Activated T-helper 1 cell treated with anti-CD3 and anti-CD28 coated beads, Interleukin-12 subunit alpha, Interleukin-12 subunit beta, Interleukin-2, Interleukin-4 antibody, amounts not matched to agents 30 ng/mL and 10 ng/mL and 1 ng/mL, durations not matched to agents 14 hours and 24 hours and 36 hours (primary cell): ENCODE results near the gene ZP3. TPM values are rescaled to one million over a fixed set of nuclear protein-coding genes. Genes with fewer than 3 reads are reported as not detected.
"Not testable (repeated sequence)": the region's sequence is repeated elsewhere in the genome, so short reads cannot be mapped to it uniquely, and the experiment has no call there.

ENCODE experiments used
- DNase-seq: peaks from one replicate; pipeline ENCODE4 v3.0.0; 2021; ENCODE audit warnings: low spot score
- H3K27ac Mint-ChIP-seq: one replicate; pipeline ENCODE4 v1.8.0; 2021; ENCODE audit warnings: mild to moderate bottlenecking, mixed read lengths
- H3K27me3 Mint-ChIP-seq: one replicate; pipeline ENCODE4 v1.8.0; 2022; ENCODE audit warnings: mild to moderate bottlenecking, moderate library complexity, mixed read lengths; ENCODE audit not compliant: insufficient read depth
- H3K36me3 Mint-ChIP-seq: one replicate; pipeline ENCODE4 v1.8.0; 2021; ENCODE audit warnings: low read depth, mixed read lengths
- H3K4me1 Mint-ChIP-seq: one replicate; pipeline ENCODE4 v1.8.0; 2021; ENCODE audit warnings: low read depth, mixed read lengths
- H3K4me3 Mint-ChIP-seq: one replicate; pipeline ENCODE4 v1.8.0; 2021; ENCODE audit warnings: mild to moderate bottlenecking, moderate library complexity, mixed read lengths
- H3K9me3 Mint-ChIP-seq: one replicate; pipeline ENCODE4 v1.8.0; 2021; ENCODE audit warnings: mixed read lengths
- intact Hi-C: fragments of 100-400 bp; cut with micrococcal nuclease; formaldehyde crosslinking; loops from one replicate; pipeline ENCODE4 v1.15.1; 2024
- total RNA-seq: library from RNA; stranded (reverse); gene quantifications from 2 replicates; pipeline ENCODE4 v1.2.3, GENCODE V29; 2022

The ZP3 gene
- total RNA-seq, 1 donor from 2014 or later: 4.0 TPM

DNA sequence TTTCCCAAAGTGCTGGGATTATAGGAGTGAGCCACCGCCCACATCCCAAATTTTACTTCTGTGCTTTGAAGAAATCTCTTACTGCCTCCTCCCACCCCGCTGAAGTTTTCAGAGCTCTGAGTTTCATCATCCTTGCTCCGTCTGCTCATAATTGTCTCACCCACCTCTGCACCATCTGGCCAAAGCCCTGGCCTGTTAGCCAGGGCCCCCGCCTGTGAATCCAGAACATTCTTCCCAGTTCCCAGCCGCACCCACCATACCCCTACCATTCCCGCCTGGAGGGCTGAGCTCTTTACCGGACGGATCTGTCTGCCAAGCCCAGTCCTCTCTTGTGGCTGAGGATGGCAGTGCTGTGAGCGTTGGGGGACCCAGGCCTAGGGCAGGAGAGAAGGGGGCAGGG is 29.8 kb upstream of the ZP3 start:
- intact Hi-C loops: no loop called here
- H3K27ac Mint-ChIP-seq: no peak overlapping the region
- H3K9me3 Mint-ChIP-seq: no peaks in the 10 kb centered on the region
- DNase-seq: no peak
- H3K36me3 Mint-ChIP-seq: no peaks in the 10 kb centered on the region
- H3K27me3 Mint-ChIP-seq: peaks cover 2% of the 10 kb centered on the region
- H3K4me1 Mint-ChIP-seq: peaks cover 22% of the 10 kb centered on the region
- peak overlapping the region; percentile 30 for H3K4me3 Mint-ChIP-seq

DNA sequence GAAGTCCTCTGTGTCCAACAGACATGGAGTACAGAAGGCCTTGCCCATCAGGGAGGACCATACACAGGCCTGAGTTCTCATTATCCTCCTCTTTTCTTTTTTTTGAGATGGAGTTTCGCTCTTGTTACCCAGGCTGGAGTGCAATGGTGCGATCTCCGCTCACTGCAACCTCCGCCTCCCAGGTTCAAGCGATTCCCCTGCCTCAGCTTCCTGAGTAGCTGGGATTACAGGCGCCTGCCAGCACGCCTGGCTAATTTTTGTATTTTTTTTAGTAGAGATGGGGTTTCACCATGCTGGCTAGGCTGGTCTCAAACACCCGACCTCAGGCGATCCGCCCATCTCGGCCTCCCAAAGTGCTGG is 29.2 kb upstream of the ZP3 start:
- H3K4me1 Mint-ChIP-seq: peaks cover 22% of the 10 kb centered on the region
- H3K4me3 Mint-ChIP-seq, DNase-seq, H3K9me3 Mint-ChIP-seq, intact Hi-C loops, H3K27ac Mint-ChIP-seq, H3K36me3 Mint-ChIP-seq, H3K27me3 Mint-ChIP-seq: not testable (repeated sequence)

DNA sequence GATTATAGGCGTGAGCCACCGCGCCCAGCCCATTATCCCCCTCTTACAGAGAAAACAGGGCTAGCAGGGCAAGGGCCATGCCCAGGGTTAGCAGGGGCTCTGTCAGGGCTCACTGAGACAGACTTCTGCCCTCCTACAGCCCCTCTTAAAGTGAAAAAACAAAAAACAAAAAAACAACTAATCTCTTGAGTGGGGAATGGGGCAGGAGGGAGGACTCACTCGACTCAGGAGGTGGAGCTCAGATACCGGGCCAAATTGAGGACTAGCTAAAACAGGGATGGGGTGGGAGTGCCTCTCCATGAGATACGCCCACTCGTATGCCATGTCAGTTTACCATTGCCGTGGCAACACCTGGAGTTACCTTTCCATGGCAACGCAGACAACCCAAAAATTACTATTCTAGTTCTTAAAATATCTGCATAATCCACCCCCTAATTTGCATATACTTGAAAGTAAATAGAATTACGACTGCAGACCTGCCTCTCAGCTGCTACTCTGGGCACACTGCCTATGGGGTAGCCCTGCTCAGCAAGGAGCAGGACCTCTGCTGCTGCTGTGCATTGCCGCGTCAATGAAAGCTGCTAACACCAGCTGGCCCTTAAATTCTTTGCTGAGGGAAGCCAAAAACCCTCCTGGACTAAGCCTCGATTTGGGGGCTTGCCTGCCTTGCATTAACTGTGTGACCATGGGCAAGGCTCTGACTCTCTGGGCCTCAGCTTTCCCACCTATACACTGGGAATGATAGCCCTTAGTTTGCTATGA is 28.6 kb upstream of the ZP3 start:
- Mint-ChIP-seq H3K4me3 (peak overlapping the region; percentile 2), H3K4me1 (peaks cover 22% of the 10 kb centered on the region), H3K36me3 (no peaks in the 10 kb centered on the region), H3K9me3 (no peaks in the 10 kb centered on the region), H3K27me3 (peaks cover 2% of the 10 kb centered on the region), H3K27ac (no peak overlapping the region)
- intact Hi-C loops: no loop called here
- DNase-seq: no peak

DNA sequence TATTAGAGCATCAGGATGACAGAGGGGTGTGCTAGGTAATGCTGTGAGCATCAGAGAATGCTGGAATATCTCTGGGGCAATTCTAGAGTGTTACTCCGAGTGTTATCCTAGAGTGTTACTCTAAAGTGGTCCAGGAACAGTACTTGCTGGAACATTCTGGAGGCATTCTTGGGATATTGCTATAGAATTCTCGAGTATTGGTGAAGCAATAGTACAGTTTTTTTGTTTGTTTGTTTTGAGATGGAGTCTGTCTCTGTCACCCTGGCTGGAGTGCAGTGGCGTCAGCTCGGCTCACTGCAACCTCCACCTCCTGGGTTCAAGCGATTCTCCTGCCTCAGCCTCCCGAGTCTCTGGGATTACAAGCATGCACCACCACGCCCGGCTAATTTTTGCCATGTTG is 27.9 kb upstream of the ZP3 start:
- peak overlapping the region; percentile 87 for H3K4me3 Mint-ChIP-seq
- H3K27ac Mint-ChIP-seq: no peak overlapping the region
- no peak for DNase-seq
- H3K27me3 Mint-ChIP-seq: peaks cover 2% of the 10 kb centered on the region
- H3K4me1 Mint-ChIP-seq: peaks cover 22% of the 10 kb centered on the region
- intact Hi-C loops: loop anchor here (1.0 kb wide), 2 partner anchors 38 to 79 kb away; no protein-coding TSS in a partner anchor
- no peaks in the 10 kb centered on the region for H3K36me3 Mint-ChIP-seq
- no peaks in the 10 kb centered on the region for H3K9me3 Mint-ChIP-seq

DNA sequence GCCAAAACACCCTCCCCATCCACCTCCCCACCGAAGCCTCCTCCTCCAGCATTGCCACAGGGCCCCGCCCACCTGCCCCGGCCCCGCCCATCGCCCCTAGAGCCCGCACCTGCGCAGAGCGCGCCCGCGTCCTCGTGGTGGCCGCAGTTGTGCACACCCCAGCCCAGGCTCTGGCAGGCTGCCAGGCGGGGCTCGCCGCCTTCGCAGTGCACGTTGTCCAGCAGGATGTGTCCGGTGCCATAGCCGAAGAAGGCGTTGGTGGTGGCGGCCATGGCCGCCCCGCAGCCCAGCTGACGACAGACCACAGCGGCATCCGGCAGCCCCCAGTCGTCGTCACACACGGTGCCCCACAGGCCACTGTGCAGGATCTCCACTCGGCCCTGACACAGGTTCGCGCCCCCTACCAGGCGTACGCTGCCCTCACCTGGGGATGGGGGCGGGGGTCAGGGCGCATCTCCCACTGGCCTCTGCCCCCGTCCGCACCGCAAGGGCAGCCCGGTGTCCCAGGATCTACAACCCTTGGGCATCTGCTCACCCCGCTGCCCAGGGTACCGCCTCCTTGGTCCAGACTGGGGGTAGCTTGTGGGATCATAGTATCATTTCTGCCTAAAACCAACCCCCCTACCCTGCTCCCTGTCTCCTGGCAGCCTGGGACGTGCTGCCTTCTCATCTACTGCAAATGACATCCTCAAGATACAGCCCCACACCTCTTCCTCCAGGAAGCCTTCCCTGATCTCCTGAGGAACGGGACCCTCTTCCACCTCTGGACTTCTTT is 27.2 kb upstream of the ZP3 start:
- DNase-seq: peak; percentile 71
- peak overlapping the region; percentile 81 for H3K27ac Mint-ChIP-seq
- H3K4me3 Mint-ChIP-seq: peak overlapping the region; percentile 87
- H3K4me1 Mint-ChIP-seq: peaks cover 20% of the 10 kb centered on the region
- no peaks in the 10 kb centered on the region for H3K9me3 Mint-ChIP-seq
- intact Hi-C loops: loop anchor here (1.0 kb wide), 2 partner anchors 38 to 79 kb away; no protein-coding TSS in a partner anchor
- H3K27me3 Mint-ChIP-seq: peaks cover 2% of the 10 kb centered on the region
- H3K36me3 Mint-ChIP-seq: no peaks in the 10 kb centered on the region

DNA sequence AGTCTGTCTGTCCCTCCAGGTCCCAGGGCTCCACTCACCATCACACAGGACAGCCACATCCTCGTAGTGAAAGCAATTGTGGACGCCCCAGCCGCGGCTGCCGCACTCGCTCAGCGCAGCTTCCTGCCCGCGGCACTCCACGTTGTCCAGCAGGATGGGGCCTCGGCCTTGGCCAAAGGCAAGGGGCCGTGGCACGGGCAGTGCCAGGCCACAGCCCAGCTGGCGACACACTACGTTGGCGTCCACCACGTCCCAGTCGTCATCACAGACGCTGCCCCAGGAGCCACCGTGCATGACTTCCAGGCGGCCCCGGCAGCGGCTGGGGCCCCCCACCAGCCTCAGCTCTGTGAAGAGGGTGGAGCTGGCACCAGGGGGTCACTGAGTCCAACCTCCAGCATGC is 24.5 kb upstream of the ZP3 start:
- Mint-ChIP-seq H3K27ac (no peak overlapping the region), H3K36me3 (no peaks in the 10 kb centered on the region), H3K4me3 (no peak overlapping the region), H3K27me3 (peaks cover 2% of the 10 kb centered on the region), H3K4me1 (peaks cover 22% of the 10 kb centered on the region), H3K9me3 (no peaks in the 10 kb centered on the region)
- DNase-seq: no peak
- intact Hi-C loops: no loop called here

DNA sequence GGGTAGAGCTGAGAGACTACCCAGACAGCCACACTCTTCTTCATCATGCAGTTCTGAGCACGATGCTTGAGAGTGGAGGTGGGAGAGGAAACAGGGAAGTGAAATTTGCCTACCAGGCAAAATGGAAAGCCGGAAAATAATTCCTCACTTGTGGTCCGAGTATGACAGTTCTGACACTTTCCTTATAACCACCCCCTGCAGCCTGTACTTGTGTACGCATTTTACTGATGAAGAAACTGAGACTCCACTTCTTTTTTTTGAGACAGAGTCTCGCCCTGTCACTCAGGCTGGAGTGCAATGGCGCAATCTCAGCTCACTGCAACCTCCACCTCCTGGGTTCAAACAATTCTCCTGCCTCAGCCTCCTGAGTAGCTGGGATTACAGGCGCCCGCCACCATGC is 21.7 kb upstream of the ZP3 start:
- H3K4me1 Mint-ChIP-seq, intact Hi-C loops, H3K9me3 Mint-ChIP-seq, H3K27ac Mint-ChIP-seq, H3K27me3 Mint-ChIP-seq, H3K4me3 Mint-ChIP-seq, DNase-seq, H3K36me3 Mint-ChIP-seq: not testable (repeated sequence)

DNA sequence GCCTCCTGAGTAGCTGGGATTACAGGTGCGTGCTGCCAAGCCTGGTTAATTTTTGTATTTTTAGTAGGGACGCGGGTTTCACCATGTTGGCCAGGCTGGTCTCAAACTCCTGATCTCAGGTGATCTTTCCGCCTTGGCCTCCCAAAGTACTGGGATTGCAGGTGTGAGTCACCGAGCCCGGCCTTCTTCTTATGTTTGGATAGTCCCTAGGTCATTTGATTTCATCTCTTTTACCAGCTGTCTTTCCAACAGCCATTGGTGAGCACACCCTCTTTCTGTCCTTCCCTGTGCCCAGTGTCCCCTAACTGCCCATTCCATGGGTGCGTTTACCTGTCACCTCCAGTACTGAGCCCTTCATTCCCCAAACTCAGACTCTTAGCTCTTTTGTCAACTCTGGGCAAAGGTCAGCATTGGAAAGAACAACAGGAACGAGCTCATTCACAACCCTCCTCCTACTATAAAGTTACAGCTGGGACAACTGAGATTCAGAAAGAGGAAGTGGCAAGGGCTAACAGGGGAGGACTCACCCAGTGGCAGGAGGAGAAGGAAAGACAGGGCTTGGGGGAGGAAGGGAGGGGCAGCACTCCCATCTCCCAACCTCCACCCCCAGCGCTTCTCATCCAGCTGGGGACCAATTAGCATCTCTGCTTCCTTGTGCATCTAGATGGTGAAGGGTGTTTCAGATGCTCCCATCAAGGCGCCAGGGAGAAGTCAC is 20.8 kb upstream of the ZP3 start:
- intact Hi-C loops: no loop called here
- DNase-seq: no peak
- H3K4me1 Mint-ChIP-seq: peaks cover 7% of the 10 kb centered on the region
- H3K4me3 Mint-ChIP-seq: no peak overlapping the region
- H3K36me3 Mint-ChIP-seq: no peaks in the 10 kb centered on the region
- no peaks in the 10 kb centered on the region for H3K27me3 Mint-ChIP-seq
- H3K27ac Mint-ChIP-seq: no peak overlapping the region
- H3K9me3 Mint-ChIP-seq: no peaks in the 10 kb centered on the region

DNA sequence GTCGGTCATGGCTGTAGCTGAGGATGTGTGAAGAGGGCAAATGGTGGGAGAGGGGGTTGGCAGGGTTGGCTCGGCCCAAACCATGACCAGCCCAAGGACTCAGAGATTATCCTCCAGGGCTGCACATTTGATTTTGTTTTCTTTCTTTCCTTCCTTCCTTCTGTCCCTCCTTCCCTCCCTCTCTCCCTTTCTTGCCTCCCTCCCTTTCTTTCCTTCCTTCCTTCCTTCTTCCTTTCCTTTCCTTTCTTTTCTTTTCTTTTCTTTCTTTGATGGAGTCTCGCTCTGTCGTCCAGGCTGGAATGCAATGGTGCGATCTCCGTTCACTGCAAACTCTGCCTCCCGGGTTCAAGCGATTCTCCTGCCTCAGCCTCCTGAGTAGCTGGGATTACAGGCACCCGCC is 19.0 kb upstream of the ZP3 start:
- Mint-ChIP-seq H3K4me3 (no peak overlapping the region), H3K4me1 (peaks cover 7% of the 10 kb centered on the region), H3K36me3 (no peaks in the 10 kb centered on the region), H3K9me3 (no peaks in the 10 kb centered on the region), H3K27me3 (peaks cover 2% of the 10 kb centered on the region), H3K27ac (no peak overlapping the region)
- intact Hi-C loops: no loop called here
- DNase-seq: no peak

DNA sequence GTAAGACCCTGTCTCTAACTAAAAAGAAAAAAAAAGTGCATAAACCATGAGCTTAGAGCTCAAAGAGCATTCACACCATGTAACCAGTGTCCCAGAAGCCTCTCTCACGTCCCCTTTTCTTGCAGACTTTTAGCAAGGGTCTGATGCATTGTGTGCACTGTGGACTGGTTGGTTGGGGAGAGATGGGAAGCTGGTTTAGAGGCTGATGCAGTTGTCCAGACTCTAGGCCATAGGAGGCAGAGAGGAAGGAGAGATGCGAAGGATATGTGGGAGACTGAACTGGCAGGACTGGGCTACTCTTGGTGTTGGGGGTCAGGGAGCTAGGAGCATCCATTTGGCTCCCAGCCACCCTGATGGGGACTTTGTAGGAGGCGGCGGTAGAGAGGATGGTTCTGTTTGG is 17.0 kb upstream of the ZP3 start:
- Mint-ChIP-seq H3K36me3 (no peaks in the 10 kb centered on the region), H3K4me1 (peaks cover 7% of the 10 kb centered on the region), H3K27ac (no peak overlapping the region), H3K4me3 (no peak overlapping the region), H3K9me3 (no peaks in the 10 kb centered on the region), H3K27me3 (peaks cover 4% of the 10 kb centered on the region)
- intact Hi-C loops: no loop called here
- DNase-seq: no peak

DNA sequence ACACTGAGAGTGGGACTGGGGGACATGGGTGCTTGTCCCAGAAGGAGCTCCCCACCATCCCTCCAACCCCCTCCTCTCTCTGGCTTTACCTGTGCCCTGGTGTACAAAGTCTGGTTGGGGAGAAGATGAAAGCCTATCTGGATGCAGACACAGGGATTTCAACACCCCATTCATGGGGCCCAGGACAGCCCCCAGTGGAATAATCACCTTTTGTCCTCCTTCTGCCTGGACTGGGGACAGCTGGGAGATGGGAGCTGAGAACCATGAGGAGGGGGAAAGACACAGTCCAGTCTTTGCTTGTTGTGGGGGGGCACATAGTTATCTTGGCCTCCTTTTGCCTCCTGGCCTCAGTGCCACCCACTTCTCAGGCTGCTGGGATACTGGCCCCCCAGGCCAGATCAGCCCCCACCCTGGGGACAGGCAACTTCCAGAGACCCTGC is 16.6 kb upstream of the ZP3 start:
- intact Hi-C loops: no loop called here
- H3K27ac Mint-ChIP-seq: no peak overlapping the region
- H3K36me3 Mint-ChIP-seq: no peaks in the 10 kb centered on the region
- no peak overlapping the region for H3K4me3 Mint-ChIP-seq
- H3K27me3 Mint-ChIP-seq: peaks cover 4% of the 10 kb centered on the region
- no peak for DNase-seq
- H3K9me3 Mint-ChIP-seq: no peaks in the 10 kb centered on the region
- H3K4me1 Mint-ChIP-seq: peaks cover 7% of the 10 kb centered on the region

DNA sequence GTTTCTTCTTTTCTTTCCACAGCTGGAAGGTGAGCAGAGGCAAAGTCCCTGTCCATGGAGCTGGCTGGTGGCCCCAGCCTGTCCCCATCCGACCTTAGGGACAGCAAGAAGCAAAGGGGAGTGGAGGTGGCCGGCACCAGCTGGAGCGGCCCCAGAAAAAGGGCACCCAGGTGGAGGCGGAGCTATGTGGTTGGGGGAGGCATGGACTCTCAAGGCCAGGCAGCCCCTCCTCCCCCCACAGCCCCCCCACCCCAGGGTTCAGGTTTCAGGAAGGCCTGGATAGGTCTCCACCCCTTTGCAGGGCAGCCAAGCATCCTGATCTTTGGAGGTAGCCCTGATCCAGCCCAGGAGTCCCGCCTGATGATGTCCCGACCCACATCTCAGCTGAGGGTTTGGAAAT is 15.2 kb upstream of the ZP3 start, which contains the start of gene SSC4D:
Gene SSC4D, minus strand, starts transcription at position 161 of the 400 bp plus-strand sequence. CDS start 5,258 bp downstream, outside the sequence.
- no peak for DNase-seq
- H3K4me3 Mint-ChIP-seq: no peak within 1 kb of the TSS
- H3K4me1 Mint-ChIP-seq: no peaks in the 10 kb centered on the region
- H3K36me3 Mint-ChIP-seq: no peaks in the 10 kb centered on the region
- peaks cover 4% of the 10 kb centered on the region for H3K27me3 Mint-ChIP-seq
- intact Hi-C loops: no loop called here
- H3K9me3 Mint-ChIP-seq: no peaks in the 10 kb centered on the region
- no peak within 1 kb of the TSS for H3K27ac Mint-ChIP-seq

DNA sequence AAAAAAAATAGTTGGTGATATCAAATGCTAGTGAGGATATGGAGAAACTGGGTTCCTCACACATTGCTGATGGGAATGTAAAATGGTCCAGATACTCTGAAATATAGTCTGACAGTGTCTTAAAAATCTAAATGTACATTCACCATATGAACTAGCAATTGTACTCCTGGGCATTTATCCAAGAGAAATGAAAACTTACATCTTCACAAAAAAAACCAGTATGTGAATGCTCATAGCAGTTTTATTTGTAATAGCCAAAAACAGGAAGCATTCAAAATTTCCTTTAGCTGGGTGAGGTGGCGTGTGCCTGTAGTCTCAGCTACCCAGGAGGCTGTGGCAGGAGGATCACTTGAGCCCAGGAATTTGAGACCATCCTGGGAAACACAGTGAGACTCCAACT is 13.1 kb upstream of the ZP3 start:
- Mint-ChIP-seq H3K9me3 (no peaks in the 10 kb centered on the region), H3K27me3 (peaks cover 4% of the 10 kb centered on the region), H3K36me3 (no peaks in the 10 kb centered on the region), H3K27ac (no peak overlapping the region), H3K4me3 (no peak overlapping the region), H3K4me1 (no peaks in the 10 kb centered on the region)
- no peak for DNase-seq
- intact Hi-C loops: no loop called here
